LNCaP clone FGC (cell line): Measurements from ENCODE around the gene CPA1.

Source experiments
- DNase-seq: peaks from one replicate; pipeline ENCODE4 v3.0.0-alpha.2; 2011; ENCODE audit warnings: low read depth
- H3K4me3 ChIP-seq: 2 replicates; pipeline ENCODE4 v1.5.1; 2011; ENCODE audit warnings: mild to moderate bottlenecking, low read depth, low read length, control low read depth
- TF ChIP-seq, protein P1 (sequence below): IDR thresholded peaks from 2 replicates; pipeline ENCODE4 v1.5.1; 2012; ENCODE audit warnings: mild to moderate bottlenecking; ENCODE audit not compliant: control insufficient read depth, insufficient read depth; ENCODE audit errors: extremely low read depth

The CPA1 gene

DNA sequence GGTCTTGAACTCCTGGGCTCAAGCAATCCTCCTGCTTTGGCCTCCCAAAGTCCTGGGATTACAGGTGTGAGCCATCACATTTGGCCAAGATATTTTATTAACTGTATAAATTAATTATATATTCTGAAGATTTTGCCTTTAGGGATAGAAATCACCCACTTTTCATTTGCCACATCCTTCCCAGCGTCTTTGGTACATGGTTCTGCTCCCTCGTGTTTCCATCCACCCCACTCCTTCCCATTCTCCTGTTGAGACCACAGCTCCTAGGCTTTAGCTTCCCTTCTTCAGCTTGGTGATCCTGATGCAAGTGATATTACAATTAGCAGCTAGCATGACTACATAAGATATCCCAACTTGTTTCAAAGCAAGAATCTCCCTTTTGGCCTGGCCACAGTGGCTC is 8.4 kb downstream of the CPA1 start:
- TF ChIP-seq, protein P1, sequence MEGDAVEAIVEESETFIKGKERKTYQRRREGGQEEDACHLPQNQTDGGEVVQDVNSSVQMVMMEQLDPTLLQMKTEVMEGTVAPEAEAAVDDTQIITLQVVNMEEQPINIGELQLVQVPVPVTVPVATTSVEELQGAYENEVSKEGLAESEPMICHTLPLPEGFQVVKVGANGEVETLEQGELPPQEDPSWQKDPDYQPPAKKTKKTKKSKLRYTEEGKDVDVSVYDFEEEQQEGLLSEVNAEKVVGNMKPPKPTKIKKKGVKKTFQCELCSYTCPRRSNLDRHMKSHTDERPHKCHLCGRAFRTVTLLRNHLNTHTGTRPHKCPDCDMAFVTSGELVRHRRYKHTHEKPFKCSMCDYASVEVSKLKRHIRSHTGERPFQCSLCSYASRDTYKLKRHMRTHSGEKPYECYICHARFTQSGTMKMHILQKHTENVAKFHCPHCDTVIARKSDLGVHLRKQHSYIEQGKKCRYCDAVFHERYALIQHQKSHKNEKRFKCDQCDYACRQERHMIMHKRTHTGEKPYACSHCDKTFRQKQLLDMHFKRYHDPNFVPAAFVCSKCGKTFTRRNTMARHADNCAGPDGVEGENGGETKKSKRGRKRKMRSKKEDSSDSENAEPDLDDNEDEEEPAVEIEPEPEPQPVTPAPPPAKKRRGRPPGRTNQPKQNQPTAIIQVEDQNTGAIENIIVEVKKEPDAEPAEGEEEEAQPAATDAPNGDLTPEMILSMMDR = no peak
- H3K4me3 ChIP-seq = no peak overlapping the region
- no peak for DNase-seq

DNA sequence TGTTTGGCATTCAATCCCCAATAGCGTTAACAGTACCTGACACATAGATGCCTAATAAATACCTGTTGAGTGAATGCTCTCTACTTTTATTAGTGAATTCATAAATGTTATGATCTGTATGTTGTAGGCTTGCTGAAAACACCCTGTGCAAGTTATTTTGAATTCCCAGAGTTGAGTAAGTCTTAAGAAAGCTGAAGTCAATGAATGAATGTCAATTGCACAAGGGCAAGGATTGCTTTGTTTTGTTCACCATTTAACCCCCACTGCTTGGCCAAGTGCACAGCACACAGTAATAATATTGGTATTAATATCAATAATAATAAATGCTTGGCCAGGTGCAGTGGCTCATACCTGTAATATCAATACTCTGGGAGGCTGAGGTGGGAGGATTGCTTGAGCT is 10.2 kb downstream of the CPA1 start:
- H3K4me3 ChIP-seq = no peak overlapping the region
- DNase-seq = no peak
- TF ChIP-seq, protein P1 = no peak

DNA sequence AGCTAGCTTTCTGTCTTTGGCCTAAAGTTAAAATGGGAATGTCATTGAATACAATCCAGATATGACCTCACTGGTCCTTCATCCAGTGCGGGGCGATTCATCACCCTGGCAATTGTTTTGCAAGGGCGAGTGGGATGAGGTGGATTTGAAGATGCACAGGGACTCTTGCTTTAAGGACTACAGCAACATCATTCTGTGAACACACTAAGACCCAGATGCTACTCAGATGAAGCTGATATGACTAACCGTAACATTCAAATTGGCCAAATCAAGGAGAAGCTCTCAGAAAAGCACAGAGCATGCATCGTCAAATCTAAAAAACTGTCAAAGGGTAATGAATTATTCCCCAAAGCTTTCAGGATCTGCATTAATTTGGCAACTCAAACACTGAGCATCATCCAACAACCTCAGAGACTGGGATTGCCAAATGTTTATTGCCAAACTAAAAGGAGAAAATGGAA is 12.8 kb downstream of the CPA1 start:
- DNase-seq = no peak
- H3K4me3 ChIP-seq = no peak overlapping the region
- TF ChIP-seq, protein P1 = no peak

DNA sequence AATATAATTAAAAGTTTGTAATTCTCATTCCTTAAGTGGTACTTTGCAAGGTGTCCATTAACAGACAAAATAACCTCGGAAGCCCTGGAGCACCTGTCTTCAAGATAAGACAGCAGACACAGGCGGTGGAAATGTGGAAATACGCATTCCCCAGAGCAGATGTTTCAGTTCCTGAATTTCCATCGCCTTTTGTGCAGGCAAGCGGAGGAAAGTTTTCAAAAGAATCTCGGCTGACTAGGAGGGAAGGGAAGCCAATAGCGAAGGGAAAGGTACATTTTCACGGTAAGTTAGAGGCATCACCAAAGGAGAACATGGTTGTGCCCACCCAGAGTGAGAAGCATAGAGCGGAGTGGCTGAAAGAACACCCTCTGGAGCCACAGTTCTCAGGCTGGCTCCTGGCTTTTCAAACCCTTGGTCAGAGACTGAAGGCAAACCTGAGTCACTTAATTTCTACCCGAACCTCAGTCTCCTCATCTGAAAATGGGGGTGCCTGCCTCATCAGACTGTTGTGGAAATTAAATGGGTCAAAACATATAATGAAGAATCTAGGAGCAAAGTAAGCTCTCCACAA is 13.6 kb downstream of the CPA1 start:
- no peak for DNase-seq
- no peak overlapping the region for H3K4me3 ChIP-seq
- TF ChIP-seq, protein P1 = no peak

DNA sequence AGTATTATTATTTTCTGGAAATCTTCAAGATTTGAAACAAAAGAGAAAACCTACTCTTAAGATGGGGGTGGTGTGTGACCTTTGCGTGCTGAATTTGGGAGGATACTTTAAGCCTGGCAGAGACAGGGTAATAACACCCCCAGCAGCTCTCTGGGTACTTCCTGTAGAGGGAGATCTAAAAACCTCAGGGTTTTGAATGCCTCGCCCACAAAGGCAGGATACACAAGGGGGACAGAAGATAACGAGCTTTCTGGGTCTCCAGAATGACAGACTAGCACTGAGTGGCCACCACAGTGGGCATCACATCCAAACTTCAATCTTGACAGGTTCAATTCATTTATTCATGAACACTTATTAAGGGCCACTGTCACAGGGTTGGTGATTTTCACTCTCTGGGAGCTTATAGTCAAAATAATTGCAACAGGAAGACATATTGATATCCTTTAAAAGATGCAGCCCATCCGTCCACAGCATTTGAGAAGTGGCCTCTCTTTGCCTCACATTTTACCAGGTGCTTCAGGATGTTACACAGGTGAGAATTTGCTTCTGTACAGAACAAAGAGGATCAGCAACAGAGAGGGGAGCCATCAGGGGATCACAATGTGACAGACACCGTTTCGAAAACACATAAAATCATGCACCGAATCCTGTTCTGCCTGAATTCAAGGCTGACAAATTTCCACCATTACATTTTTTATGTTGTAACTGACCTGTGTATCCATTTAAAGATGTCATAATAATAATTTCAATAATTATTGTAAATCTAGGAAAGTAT is 14.3 kb downstream of the CPA1 start:
- no peak overlapping the region for H3K4me3 ChIP-seq
- DNase-seq = no peak
- TF ChIP-seq, protein P1 = no peak

DNA sequence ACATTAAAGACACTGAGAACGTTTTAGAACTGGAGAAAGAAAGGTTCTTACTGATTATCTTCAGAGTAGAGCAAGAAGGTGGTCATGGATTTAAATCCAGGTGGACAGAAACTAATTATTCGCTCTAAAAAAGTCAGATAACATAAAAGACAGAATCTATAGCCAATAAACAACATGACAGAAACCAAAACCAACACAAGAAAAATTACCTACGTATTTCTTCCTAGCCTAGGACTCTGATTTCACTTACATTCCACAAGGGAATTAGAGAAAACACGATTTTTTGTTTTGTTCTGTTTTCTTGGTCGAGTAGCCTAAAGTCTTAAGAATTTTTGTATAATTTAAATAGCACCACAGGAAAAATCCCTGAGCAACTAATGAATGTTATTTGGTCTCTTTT is 15.1 kb downstream of the CPA1 start:
- DNase-seq = no peak
- H3K4me3 ChIP-seq = no peak overlapping the region
- TF ChIP-seq, protein P1 = no peak
